Astrocyte (in vitro differentiated cells and primary cell): ENCODE results near the gene DLL1. TPM values are rescaled to one million over a fixed set of nuclear protein-coding genes. Genes with fewer than 3 reads are reported as not detected.

Experiments used
- DNase-seq: peaks from one replicate; pipeline ENCODE4 v3.0.0-alpha.2; 2010; ENCODE audit warnings: low read depth
- FAIRE-seq: peaks from 2 replicates; lab custom pipeline; 2011; peaks lifted over from hg19 to GRCh38; lab: Jason Lieb, UNC
- H2AFZ ChIP-seq: 2 replicates; pipeline ENCODE4 v1.6.0; 2012; ENCODE audit warnings: low read depth, low read length, inconsistent platforms
- H3K27ac ChIP-seq: 2 replicates; pipeline ENCODE4 v1.5.1; 2011; ENCODE audit warnings: low read depth, low read length, inconsistent platforms
- H3K27me3 ChIP-seq: 2 replicates; pipeline ENCODE4 v1.6.0; 2011; ENCODE audit warnings: low read length, inconsistent platforms; ENCODE audit not compliant: insufficient read depth
- H3K36me3 ChIP-seq: 2 replicates; pipeline ENCODE4 v1.5.1; 2011; ENCODE audit warnings: low read length, inconsistent platforms; ENCODE audit not compliant: insufficient read depth
- H3K4me1 ChIP-seq: 2 replicates; pipeline ENCODE4 v1.5.1; 2011; ENCODE audit warnings: low read length, inconsistent platforms; ENCODE audit not compliant: insufficient read depth
- H3K4me2 ChIP-seq: 2 replicates; pipeline ENCODE4 v1.6.0; 2012; ENCODE audit warnings: low read length, inconsistent platforms
- H3K4me3 ChIP-seq: 2 replicates; pipeline ENCODE4 v1.5.1; 2011; ENCODE audit warnings: low read depth, mild to moderate bottlenecking, low read length, inconsistent platforms; ENCODE audit not compliant: insufficient read depth
- H3K79me2 ChIP-seq: 2 replicates; pipeline ENCODE4 v1.6.0; 2012; ENCODE audit warnings: mild to moderate bottlenecking, low read length, inconsistent platforms; ENCODE audit not compliant: insufficient read depth
- H3K9ac ChIP-seq: 2 replicates; pipeline ENCODE4 v1.6.0; 2012; ENCODE audit warnings: mild to moderate bottlenecking, low read length, inconsistent platforms
- H3K9me3 ChIP-seq: 2 replicates; pipeline ENCODE4 v1.5.1; 2012; ENCODE audit warnings: low read depth, mild to moderate bottlenecking, low read length, inconsistent platforms; ENCODE audit not compliant: insufficient read depth
- H4K20me1 ChIP-seq: 2 replicates; pipeline ENCODE4 v1.6.0; 2012; ENCODE audit warnings: low read length, inconsistent platforms; ENCODE audit not compliant: insufficient read depth
- H3K27ac Mint-ChIP-seq: one replicate; pipeline ENCODE4 v1.8.0; 2021; ENCODE audit warnings: mild to moderate bottlenecking, mixed read lengths; ENCODE audit not compliant: unreplicated experiment
- H3K27me3 Mint-ChIP-seq: one replicate; pipeline ENCODE4 v1.8.0; 2021; ENCODE audit warnings: low read depth, mixed read lengths; ENCODE audit not compliant: unreplicated experiment
- H3K36me3 Mint-ChIP-seq: one replicate; pipeline ENCODE4 v1.8.0; 2021; ENCODE audit warnings: low read depth, mixed read lengths; ENCODE audit not compliant: unreplicated experiment
- H3K4me1 Mint-ChIP-seq: one replicate; pipeline ENCODE4 v1.8.0; 2021; ENCODE audit warnings: low read depth, mixed read lengths; ENCODE audit not compliant: unreplicated experiment
- H3K4me3 Mint-ChIP-seq: one replicate; pipeline ENCODE4 v1.8.0; 2021; ENCODE audit warnings: mild to moderate bottlenecking, moderate library complexity, mixed read lengths; ENCODE audit not compliant: unreplicated experiment
- H3K9me3 Mint-ChIP-seq: one replicate; pipeline ENCODE4 v1.8.0; 2021; ENCODE audit warnings: mild to moderate bottlenecking, mixed read lengths; ENCODE audit not compliant: unreplicated experiment
- EZH2 ChIP-seq: IDR thresholded peaks from 2 replicates; pipeline ENCODE4 v1.6.1; 2012; ENCODE audit warnings: mild to moderate bottlenecking, low read length, inconsistent platforms; ENCODE audit not compliant: insufficient read depth
- total RNA-seq: library from RNA; stranded (reverse); gene quantifications from 2 replicates; pipeline ENCODE4 v1.2.1, GENCODE V29; 2021
- TF ChIP-seq, protein P1 (sequence below): IDR thresholded peaks from 2 replicates; pipeline ENCODE4 v1.5.1; 2011; ENCODE audit warnings: low read depth, mild to moderate bottlenecking, inconsistent platforms, low read length, moderate library complexity; ENCODE audit not compliant: insufficient read depth

Gene DLL1
- total RNA-seq, 1 donor from 2014 or later, result 1.6 TPM

- H3K36me3 ChIP-seq, result no peaks in the 10 kb centered on the region
Observed at GRCh38 chr6:170272341-170273065, 18.4 kb downstream of the DLL1 start.

GRCh38 chr6:170271771-170272314 is 19.0 kb downstream of the DLL1 start:
- Histone ChIP-seq H3K79me2 (no peaks in the 10 kb centered on the region), H3K9me3 (no peaks in the 10 kb centered on the region), H4K20me1 (no peaks in the 10 kb centered on the region), H2AFZ (no peak overlapping the region), H3K27ac (no peak overlapping the region), H3K4me2 (no peak overlapping the region), H3K4me3 (no peak overlapping the region), H3K27me3 (peaks cover 8% of the 10 kb centered on the region), H3K9ac (no peak overlapping the region), H3K36me3 (no peaks in the 10 kb centered on the region), H3K4me1 (no peaks in the 10 kb centered on the region)
- Mint-ChIP-seq H3K4me3 (no peak overlapping the region), H3K27me3 (peaks cover 52% of the 10 kb centered on the region), H3K4me1 (peaks cover 2% of the 10 kb centered on the region), H3K36me3 (no peaks in the 10 kb centered on the region), H3K9me3 (no peaks in the 10 kb centered on the region), H3K27ac (no peak overlapping the region)
- TF ChIP-seq EZH2, result no peak
- TF ChIP-seq, protein P1, sequence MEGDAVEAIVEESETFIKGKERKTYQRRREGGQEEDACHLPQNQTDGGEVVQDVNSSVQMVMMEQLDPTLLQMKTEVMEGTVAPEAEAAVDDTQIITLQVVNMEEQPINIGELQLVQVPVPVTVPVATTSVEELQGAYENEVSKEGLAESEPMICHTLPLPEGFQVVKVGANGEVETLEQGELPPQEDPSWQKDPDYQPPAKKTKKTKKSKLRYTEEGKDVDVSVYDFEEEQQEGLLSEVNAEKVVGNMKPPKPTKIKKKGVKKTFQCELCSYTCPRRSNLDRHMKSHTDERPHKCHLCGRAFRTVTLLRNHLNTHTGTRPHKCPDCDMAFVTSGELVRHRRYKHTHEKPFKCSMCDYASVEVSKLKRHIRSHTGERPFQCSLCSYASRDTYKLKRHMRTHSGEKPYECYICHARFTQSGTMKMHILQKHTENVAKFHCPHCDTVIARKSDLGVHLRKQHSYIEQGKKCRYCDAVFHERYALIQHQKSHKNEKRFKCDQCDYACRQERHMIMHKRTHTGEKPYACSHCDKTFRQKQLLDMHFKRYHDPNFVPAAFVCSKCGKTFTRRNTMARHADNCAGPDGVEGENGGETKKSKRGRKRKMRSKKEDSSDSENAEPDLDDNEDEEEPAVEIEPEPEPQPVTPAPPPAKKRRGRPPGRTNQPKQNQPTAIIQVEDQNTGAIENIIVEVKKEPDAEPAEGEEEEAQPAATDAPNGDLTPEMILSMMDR, result no peak
- FAIRE-seq (no peak), DNase-seq (no peak)

More at GRCh38 chr6:170272341-170273065, 18.4 kb downstream of the DLL1 start:
- H3K9me3 Mint-ChIP-seq, result no peaks in the 10 kb centered on the region
- Histone ChIP-seq H3K4me3 (no peak overlapping the region), H3K27ac (no peak overlapping the region), H3K4me1 (no peaks in the 10 kb centered on the region), H2AFZ (no peak overlapping the region), H3K79me2 (no peaks in the 10 kb centered on the region), H3K9ac (no peak overlapping the region), H4K20me1 (no peaks in the 10 kb centered on the region), H3K4me2 (no peak overlapping the region), H3K9me3 (no peaks in the 10 kb centered on the region), H3K27me3 (peaks cover 8% of the 10 kb centered on the region)
- H3K27me3 Mint-ChIP-seq, result peaks cover 57% of the 10 kb centered on the region
- no peak overlapping the region for H3K4me3 Mint-ChIP-seq
- H3K4me1 Mint-ChIP-seq, result peaks cover 2% of the 10 kb centered on the region
- H3K27ac Mint-ChIP-seq, result no peak overlapping the region
- DNase-seq (no peak), FAIRE-seq (no peak)
- H3K36me3 Mint-ChIP-seq, result no peaks in the 10 kb centered on the region
- no peak for TF ChIP-seq EZH2
- TF ChIP-seq, protein P1, result no peak

DNA sequence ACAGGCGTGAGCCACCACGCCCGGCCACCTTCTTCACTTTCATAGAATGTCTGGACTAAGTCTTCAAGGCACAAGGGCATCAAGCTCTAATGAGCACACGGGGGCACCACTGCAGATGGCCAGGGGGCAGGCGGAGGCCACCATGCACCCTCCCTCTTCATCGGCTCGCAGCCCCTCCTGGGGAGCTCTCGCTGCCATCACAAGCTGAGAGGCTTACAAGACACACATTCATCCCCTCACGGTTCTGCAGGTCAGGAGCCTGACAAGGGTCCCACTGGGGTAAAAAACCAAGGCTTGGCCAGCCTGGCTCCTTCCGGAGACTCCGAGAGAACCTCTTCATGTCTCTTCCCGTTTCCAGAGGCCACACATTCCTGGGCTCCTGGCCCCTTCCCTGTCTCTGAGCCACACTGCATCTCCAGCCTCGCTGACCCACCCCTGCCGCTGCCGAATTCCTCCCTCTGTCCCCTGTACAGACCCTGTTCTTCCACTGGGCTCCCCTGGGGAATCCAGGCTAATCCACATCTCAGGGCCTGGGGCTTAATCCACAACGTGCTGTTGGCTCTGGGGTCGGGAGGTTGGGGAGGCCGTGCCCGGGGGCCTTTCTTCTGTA is 19.8 kb downstream of the DLL1 start:
- H3K36me3 Mint-ChIP-seq, result no peaks in the 10 kb centered on the region

More for the DNA sequence above, 19.8 kb downstream of the DLL1 start:
- peaks cover 2% of the 10 kb centered on the region for H3K4me1 Mint-ChIP-seq
- DNase-seq, result no peak
- TF ChIP-seq EZH2, result no peak
- TF ChIP-seq, protein P1, result no peak
- Histone ChIP-seq H3K4me3 (no peak overlapping the region), H3K9ac (no peak overlapping the region), H3K4me2 (no peak overlapping the region), H3K79me2 (no peaks in the 10 kb centered on the region), H3K27me3 (peaks cover 8% of the 10 kb centered on the region), H4K20me1 (no peaks in the 10 kb centered on the region), H3K27ac (no peak overlapping the region), H3K36me3 (no peaks in the 10 kb centered on the region), H2AFZ (no peak overlapping the region), H3K4me1 (no peaks in the 10 kb centered on the region), H3K9me3 (no peaks in the 10 kb centered on the region)
- H3K27ac Mint-ChIP-seq, result no peak overlapping the region
- peaks cover 50% of the 10 kb centered on the region for H3K27me3 Mint-ChIP-seq
- no peak for FAIRE-seq
- no peak overlapping the region for H3K4me3 Mint-ChIP-seq
- H3K9me3 Mint-ChIP-seq, result no peaks in the 10 kb centered on the region
